SK-N-SH treated with all-trans-retinoic acid at 6 μM for 48 hours (cell line): ENCODE measurements around the gene EVC.

Experiments used
- ARNTL ChIP-seq: fragments of 450-650 bp; formaldehyde crosslinking; IDR thresholded peaks from 2 replicates; pipeline ENCODE4 v1.5.0; 2020; ENCODE audit warnings: low read depth, mild to moderate bottlenecking, moderate library complexity, borderline replicate concordance
- CREB5 ChIP-seq: fragments of 250-450 bp; sonication (Bioruptor Pico); IDR thresholded peaks from 2 replicates; pipeline ENCODE4 v1.5.1; 2020; ENCODE audit warnings: low read depth, mild to moderate bottlenecking, moderate library complexity
- CSDC2 ChIP-seq: fragments of 250-450 bp; sonication (Bioruptor Pico); IDR thresholded peaks from 2 replicates; pipeline ENCODE4 v1.5.0; 2020; ENCODE audit warnings: mild to moderate bottlenecking, moderate library complexity
- OSR1 ChIP-seq: fragments of 250-450 bp; sonication (Bioruptor Pico); IDR thresholded peaks from 2 replicates; pipeline ENCODE4 v1.8.0; 2022; ENCODE audit warnings: moderate library complexity, mild to moderate bottlenecking, inconsistent platforms
- POU6F1 ChIP-seq: fragments of 250-450 bp; sonication (Bioruptor Pico); IDR thresholded peaks from 2 replicates; pipeline ENCODE4 v1.8.0; 2021; ENCODE audit warnings: low read depth, mild to moderate bottlenecking, moderate library complexity, borderline replicate concordance
- PPARA ChIP-seq: fragments of 250-450 bp; sonication (Bioruptor Pico); IDR thresholded peaks from 2 replicates; pipeline ENCODE4 v1.5.0; 2020; ENCODE audit warnings: mild to moderate bottlenecking, borderline replicate concordance
- SNAI2 ChIP-seq: fragments of 250-450 bp; sonication (Bioruptor Pico); IDR thresholded peaks from 2 replicates; pipeline ENCODE4 v1.5.0; 2020; ENCODE audit warnings: mild to moderate bottlenecking, moderate library complexity
- TOX ChIP-seq: fragments of 250-450 bp; sonication (Bioruptor Pico); IDR thresholded peaks from 2 replicates; pipeline ENCODE4 v1.8.0; 2021; ENCODE audit warnings: mild to moderate bottlenecking, moderate library complexity, borderline replicate concordance
- ZC3H10 ChIP-seq: fragments of 250-450 bp; sonication (Bioruptor Pico); IDR thresholded peaks from 2 replicates; pipeline ENCODE4 v1.5.1; 2021; ENCODE audit warnings: mild to moderate bottlenecking, moderate library complexity
- ZFP3 ChIP-seq: fragments of 250-450 bp; sonication (Bioruptor Pico); IDR thresholded peaks from 2 replicates; pipeline ENCODE4 v1.5.0; 2020; ENCODE audit warnings: mild to moderate bottlenecking, moderate library complexity
- ZFP30 ChIP-seq: fragments of 450-650 bp; formaldehyde crosslinking; IDR thresholded peaks from 2 replicates; pipeline ENCODE4 v1.5.0; 2022; ENCODE audit warnings: mild to moderate bottlenecking, moderate library complexity
- ZNF565 ChIP-seq: fragments of 450-650 bp; formaldehyde crosslinking; conservative IDR thresholded peaks from 2 replicates; pipeline ENCODE4 v1.5.0; 2020; ENCODE audit warnings: low read depth, mild to moderate bottlenecking, moderate library complexity
- ZNF70 ChIP-seq: fragments of 450-650 bp; formaldehyde crosslinking; IDR thresholded peaks from 2 replicates; pipeline ENCODE4 v1.5.0; 2020; ENCODE audit warnings: mild to moderate bottlenecking, moderate library complexity
- TF ChIP-seq, protein P1 (sequence below): fragments of 250-450 bp; sonication (Bioruptor Pico); IDR thresholded peaks from 2 replicates; pipeline ENCODE4 v1.8.0; 2020; ENCODE audit warnings: mild to moderate bottlenecking, moderate library complexity, borderline replicate concordance

DNA sequence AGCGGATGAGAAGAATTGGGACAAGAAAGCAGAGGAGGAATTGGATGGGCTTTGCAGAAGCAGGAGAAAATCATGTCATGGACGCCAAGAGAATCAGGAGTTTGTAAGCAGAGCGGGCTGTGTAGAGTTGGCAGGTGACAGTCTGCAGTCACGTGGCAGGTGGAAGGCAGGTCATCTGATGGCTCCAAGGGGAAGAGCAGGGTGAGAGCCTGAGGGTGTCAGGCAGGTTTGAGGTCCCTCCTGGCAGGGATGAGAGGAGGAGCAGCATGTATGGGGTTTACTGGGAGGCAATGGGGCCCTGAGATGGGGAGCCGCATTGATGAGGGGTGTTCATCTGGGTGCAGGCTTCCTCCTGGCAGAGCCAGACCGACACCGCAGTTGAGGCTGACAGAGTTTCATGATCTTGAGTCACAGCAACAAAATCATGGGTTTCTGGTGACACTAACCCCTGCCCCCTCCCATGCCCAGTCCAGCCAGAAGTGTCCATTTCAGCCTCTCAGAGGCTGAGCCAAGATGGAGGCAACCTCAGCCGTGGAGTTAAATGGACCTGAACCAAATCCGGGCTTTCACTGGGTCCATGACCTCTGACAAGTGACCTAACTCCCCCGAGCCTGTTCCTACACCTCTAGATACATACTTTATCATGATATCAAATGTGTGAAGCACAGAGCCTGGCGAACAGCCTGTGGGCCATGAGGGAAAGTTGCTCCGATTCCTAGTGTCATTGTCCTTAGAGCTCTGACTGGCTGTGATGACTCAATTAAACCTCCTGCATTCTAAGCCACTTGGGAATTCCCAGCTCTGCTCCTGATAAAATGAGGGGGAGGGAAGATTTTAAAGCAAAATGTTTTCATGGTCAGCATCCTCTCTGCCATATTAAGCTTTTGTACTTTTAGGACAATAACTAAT is 36.1 kb downstream of the EVC start:
- TF ChIP-seq ZC3H10 (no peak), SNAI2 (no peak), CSDC2 (no peak), ZFP3 (no peak), ZNF565 (CRISPR knock-in tag) (no peak), ZFP30 (CRISPR knock-in tag) (no peak), OSR1 (CRISPR knock-in tag) (no peak), POU6F1 (CRISPR knock-in tag) (no peak), ARNTL (no peak), CREB5 (CRISPR knock-in tag) (no peak), PPARA (CRISPR knock-in tag) (no peak), TOX (CRISPR knock-in tag) (no peak), ZNF70 (CRISPR knock-in tag) (no peak)
- TF ChIP-seq, protein P1, sequence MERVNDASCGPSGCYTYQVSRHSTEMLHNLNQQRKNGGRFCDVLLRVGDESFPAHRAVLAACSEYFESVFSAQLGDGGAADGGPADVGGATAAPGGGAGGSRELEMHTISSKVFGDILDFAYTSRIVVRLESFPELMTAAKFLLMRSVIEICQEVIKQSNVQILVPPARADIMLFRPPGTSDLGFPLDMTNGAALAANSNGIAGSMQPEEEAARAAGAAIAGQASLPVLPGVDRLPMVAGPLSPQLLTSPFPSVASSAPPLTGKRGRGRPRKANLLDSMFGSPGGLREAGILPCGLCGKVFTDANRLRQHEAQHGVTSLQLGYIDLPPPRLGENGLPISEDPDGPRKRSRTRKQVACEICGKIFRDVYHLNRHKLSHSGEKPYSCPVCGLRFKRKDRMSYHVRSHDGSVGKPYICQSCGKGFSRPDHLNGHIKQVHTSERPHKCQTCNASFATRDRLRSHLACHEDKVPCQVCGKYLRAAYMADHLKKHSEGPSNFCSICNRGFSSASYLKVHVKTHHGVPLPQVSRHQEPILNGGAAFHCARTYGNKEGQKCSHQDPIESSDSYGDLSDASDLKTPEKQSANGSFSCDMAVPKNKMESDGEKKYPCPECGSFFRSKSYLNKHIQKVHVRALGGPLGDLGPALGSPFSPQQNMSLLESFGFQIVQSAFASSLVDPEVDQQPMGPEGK (CRISPR knock-in tag) = no peak
